Calu3 (cell line): ENCODE data around the gene IL17REL. TPM values are rescaled to one million over a fixed set of nuclear protein-coding genes. Genes with fewer than 3 reads are reported as not detected.
A peak's percentile ranks its signal among the peaks of the same experiment; 100 is the strongest.

Experiments used
- microRNA-seq: library from miRNA; unstranded; fragments of <30 nt; microRNA quantifications from one replicate; pipeline ENCODE4 v1.2.0, GENCODE V29; 2022
- total RNA-seq: library from RNA; stranded (reverse); gene quantifications from 2 replicates; pipeline ENCODE4 v1.2.3, GENCODE V29; 2022

IL17REL gene
- total RNA-seq, 1 experiment from 2014 or later, result not detected

Small RNA genes lying within 50 kb of the gene (microRNA-seq; reads per million reads assigned to microRNA genes)
- gene MIR6821, result 3.9 reads per million, percentile 7 among the genes with 10 or more reads in this experiment

Other genes starting within 250 kb of the IL17REL start
- 38.8 and 41.4 TPM in 2 replicates for gene BRD1, start 184.9 kb downstream of the IL17REL start, total RNA-seq
- gene ZBED4, start 158.9 kb downstream of the IL17REL start, total RNA-seq, result 28.1 and 30.0 TPM in 2 replicates
- gene ALG12, start 94.3 kb downstream of the IL17REL start, total RNA-seq, result 25.4 and 27.0 TPM in 2 replicates
- gene CRELD2, start 94.1 kb downstream of the IL17REL start, total RNA-seq, result 57.8 and 64.6 TPM in 2 replicates
- gene PIM3, start 52.0 kb downstream of the IL17REL start, total RNA-seq, result 86.3 and 97.3 TPM in 2 replicates
- not detected in 2 replicates for gene TTLL8, start 45.5 kb upstream of the IL17REL start, total RNA-seq
- not detected in 2 replicates for gene MLC1, start 72.7 kb upstream of the IL17REL start, total RNA-seq
- not detected in 2 replicates for gene MOV10L1, start 77.2 kb upstream of the IL17REL start, total RNA-seq
- gene PANX2, start 158.0 kb upstream of the IL17REL start, total RNA-seq, result 1.6 and 2.0 TPM in 2 replicates
- gene TRABD, start 173.1 kb upstream of the IL17REL start, total RNA-seq, result 57.3 and 62.9 TPM in 2 replicates
- 28.6 and 29.5 TPM in 2 replicates for gene SELENOO, start 188.2 kb upstream of the IL17REL start, total RNA-seq
- 49.7 and 54.7 TPM in 2 replicates for gene TUBGCP6, start 232.3 kb upstream of the IL17REL start, total RNA-seq
- gene HDAC10, start 238.5 kb upstream of the IL17REL start, total RNA-seq, result 52.9 and 69.2 TPM in 2 replicates
- 21.1 and 27.5 TPM in 2 replicates for gene MAPK12, start 248.9 kb upstream of the IL17REL start, total RNA-seq